H9 (cell line): Measurements from ENCODE around the gene TDRD1. TPM values are rescaled to one million over a fixed set of nuclear protein-coding genes. Genes with fewer than 3 reads are reported as not detected.

Experiments
- DNase-seq: peaks from one replicate; pipeline ENCODE4 v3.0.0-alpha.2; 2017
- H2AFZ ChIP-seq: one replicate; pipeline ENCODE4 v1.6.1; 2013; ENCODE audit warnings: mild to moderate bottlenecking, low read length, control low read depth, moderate library complexity
- H2AK5ac ChIP-seq: 2 replicates; pipeline ENCODE4 v1.6.1; 2013; ENCODE audit warnings: low read length, control low read depth, mixed read lengths; ENCODE audit not compliant: insufficient read length
- H2BK120ac ChIP-seq: one replicate; pipeline ENCODE4 v1.6.1; 2013; ENCODE audit warnings: low read depth, mild to moderate bottlenecking, low read length, control low read depth, inconsistent platforms; ENCODE audit not compliant: poor library complexity, severe bottlenecking
- H2BK12ac ChIP-seq: 2 replicates; pipeline ENCODE4 v1.6.1; 2013; ENCODE audit warnings: low read length, control low read depth, mixed read lengths, low read depth; ENCODE audit not compliant: insufficient read length
- H2BK15ac ChIP-seq: 2 replicates; pipeline ENCODE4 v1.6.1; 2013; ENCODE audit warnings: low read depth, low read length, control low read depth
- H2BK20ac ChIP-seq: one replicate; pipeline ENCODE4 v1.6.1; 2013; ENCODE audit warnings: low read depth, mild to moderate bottlenecking, low read length, control low read depth, inconsistent platforms; ENCODE audit not compliant: poor library complexity, severe bottlenecking
- H2BK5ac ChIP-seq: 2 replicates; pipeline ENCODE4 v1.6.1; 2013; ENCODE audit warnings: low read length, control low read depth, mixed read lengths; ENCODE audit not compliant: insufficient read length
- H3K14ac ChIP-seq: 2 replicates; pipeline ENCODE4 v1.6.1; 2013; ENCODE audit warnings: low read length, control low read depth; ENCODE audit not compliant: insufficient read depth
- H3K18ac ChIP-seq: 2 replicates; pipeline ENCODE4 v1.6.1; 2013; ENCODE audit warnings: low read depth, mild to moderate bottlenecking, mixed read lengths, low read length, control low read depth; ENCODE audit not compliant: insufficient read length
- H3K23ac ChIP-seq: 2 replicates; pipeline ENCODE4 v1.6.1; 2013; ENCODE audit warnings: low read length, control low read depth, mixed read lengths, low read depth; ENCODE audit not compliant: insufficient read length
- H3K23me2 ChIP-seq: 2 replicates; pipeline ENCODE4 v1.6.1; 2013; ENCODE audit warnings: low read depth, mild to moderate bottlenecking, mixed read lengths, low read length, control low read depth; ENCODE audit not compliant: insufficient read length, poor library complexity, severe bottlenecking
- H3K27ac ChIP-seq: 2 replicates; pipeline ENCODE4 v1.5.1; 2013; ENCODE audit warnings: low read length, control low read depth, mixed read lengths, low read depth; ENCODE audit not compliant: insufficient read length
- H3K27me3 ChIP-seq: 2 replicates; pipeline ENCODE4 v1.6.1; 2013; ENCODE audit warnings: low read length, control low read depth, inconsistent platforms; ENCODE audit not compliant: insufficient read depth
- H3K4ac ChIP-seq: 2 replicates; pipeline ENCODE4 v1.6.1; 2013; ENCODE audit warnings: low read depth, mild to moderate bottlenecking, control low read depth, inconsistent platforms, low read length, moderate library complexity
- H3K4me1 ChIP-seq: 2 replicates; pipeline ENCODE4 v1.6.1; 2013; ENCODE audit warnings: low read length, control low read depth, inconsistent platforms; ENCODE audit not compliant: insufficient read depth
- H3K4me2 ChIP-seq: 2 replicates; pipeline ENCODE4 v1.6.1; 2013; ENCODE audit warnings: low read length, control low read depth, mixed read lengths; ENCODE audit not compliant: insufficient read length, insufficient read depth
- H3K56ac ChIP-seq: 2 replicates; pipeline ENCODE4 v1.6.1; 2013; ENCODE audit warnings: low read depth, mild to moderate bottlenecking, mixed read lengths, low read length, control low read depth; ENCODE audit not compliant: insufficient read length
- H3K79me1 ChIP-seq: 2 replicates; pipeline ENCODE4 v1.6.1; 2013; ENCODE audit warnings: low read depth, mild to moderate bottlenecking, moderate library complexity, low read length, control low read depth, inconsistent platforms; ENCODE audit not compliant: insufficient read depth, poor library complexity, severe bottlenecking
- H3K79me2 ChIP-seq: 2 replicates; pipeline ENCODE4 v1.6.1; 2013; ENCODE audit warnings: low read length, control low read depth, inconsistent platforms; ENCODE audit not compliant: insufficient read depth
- H3K9ac ChIP-seq: 2 replicates; pipeline ENCODE4 v1.6.1; 2013; ENCODE audit warnings: low read length, control low read depth, mixed read lengths; ENCODE audit not compliant: insufficient read length; ENCODE audit errors: extremely low read depth
- H3K9me3 ChIP-seq: one replicate; pipeline ENCODE4 v1.6.1; 2013; ENCODE audit warnings: low read depth, low read length, inconsistent platforms; ENCODE audit not compliant: control insufficient read depth
- H3T11ph ChIP-seq: one replicate; pipeline ENCODE4 v1.6.1; 2013; ENCODE audit warnings: mild to moderate bottlenecking, low read length, control low read depth, inconsistent platforms
- H4K20me1 ChIP-seq: one replicate; pipeline ENCODE4 v1.6.1; 2013; ENCODE audit not compliant: control insufficient read depth, insufficient read length, insufficient read depth
- H4K5ac ChIP-seq: 2 replicates; pipeline ENCODE4 v1.6.1; 2013; ENCODE audit warnings: low read depth, mild to moderate bottlenecking, mixed read lengths, low read length, control low read depth; ENCODE audit not compliant: insufficient read length
- H4K8ac ChIP-seq: replicated peaks from 2 replicates; pipeline ENCODE4 v1.6.1; 2013; ENCODE audit warnings: low read length, control low read depth, mixed read lengths, low read depth; ENCODE audit not compliant: insufficient read length
- H4K91ac ChIP-seq: 2 replicates; pipeline ENCODE4 v1.6.1; 2013; ENCODE audit warnings: low read depth, mild to moderate bottlenecking, moderate library complexity, mixed read lengths, low read length, control low read depth; ENCODE audit not compliant: insufficient read length
- H3K27ac Mint-ChIP-seq, 3 experiments: 2 replicates in 2 of 3; 3 replicates in 1 of 3; pipeline ENCODE4 v1.8.0; 2020 to 2021; ENCODE audit warnings: mixed read lengths in 3 of 3, mild to moderate bottlenecking in 1 of 3, moderate library complexity in 1 of 3
- H3K27me3 Mint-ChIP-seq: 2 replicates; pipeline ENCODE4 v1.8.0; 2021; ENCODE audit warnings: low read depth, mild to moderate bottlenecking, moderate library complexity, mixed read lengths
- H3K36me3 Mint-ChIP-seq, 3 experiments: 2 replicates in 2 of 3; 3 replicates in 1 of 3; pipeline ENCODE4 v1.8.0; 2020 to 2021; ENCODE audit warnings: low read depth in 3 of 3, mixed read lengths in 3 of 3; ENCODE audit not compliant: insufficient read depth in 1 of 3
- H3K4me1 Mint-ChIP-seq, 2 experiments: 2 replicates each; pipeline ENCODE4 v1.8.0; 2020; ENCODE audit warnings: mixed read lengths in 2 of 2
- H3K4me3 Mint-ChIP-seq, 2 experiments: 2 replicates in 1 of 2; 3 replicates in 1 of 2; pipeline ENCODE4 v1.8.0; 2020 to 2021; ENCODE audit warnings: mild to moderate bottlenecking in 2 of 2, mixed read lengths in 2 of 2, moderate library complexity in 1 of 2
- H3K9me3 Mint-ChIP-seq, 2 experiments: 2 replicates in 1 of 2; 3 replicates in 1 of 2; pipeline ENCODE4 v1.8.0; 2020; ENCODE audit warnings: mild to moderate bottlenecking in 2 of 2, mixed read lengths in 2 of 2, moderate library complexity in 1 of 2
- CTCF ChIP-seq: fragments of 200-600 bp; sonication (generic); conservative IDR thresholded peaks from 3 replicates; pipeline ENCODE4 v1.8.0; 2021; ENCODE audit warnings: antibody characterized with exemption, mild to moderate bottlenecking
- WGBS: extraction: QIAGEN DNeasy Blood & Tissue Kit; methylation state at CpG from one replicate; pipeline ENCODE4 v1.1.7; 2013; ENCODE audit warnings: missing lambda C conversion rate, low lambda C conversion rate, mixed read lengths; ENCODE audit not compliant: insufficient read length; ENCODE audit errors: extremely low coverage; 5-methylcytosine and 5-hydroxymethylcytosine counted together
- total RNA-seq: library from RNA; stranded (reverse); gene quantifications from 2 replicates; pipeline ENCODE4 v1.2.1, GENCODE V29; 2021

TDRD1 gene
- total RNA-seq, 1 experiment from 2014 or later = 0.15 TPM

DNA sequence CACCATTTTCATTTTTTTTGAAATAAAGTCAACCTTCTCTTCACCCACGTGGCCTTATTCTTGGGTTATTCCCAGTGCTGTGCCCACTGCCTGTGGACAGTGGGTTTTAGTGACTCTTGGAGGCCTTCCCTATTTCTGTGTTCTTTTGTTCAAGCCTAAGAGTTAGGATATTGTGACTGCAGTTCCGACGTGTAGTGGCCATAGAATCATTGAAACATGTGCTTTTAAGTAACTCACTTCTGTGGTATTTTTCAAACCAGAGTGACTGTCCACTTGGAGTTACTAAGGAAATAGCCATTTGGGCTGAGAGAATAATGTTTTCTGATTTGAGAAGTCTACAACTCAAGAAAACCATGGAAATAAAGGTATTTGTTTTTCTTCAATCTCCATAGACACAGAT is 23.7 kb downstream of the TDRD1 start:
- Histone ChIP-seq H2BK20ac (no peak overlapping the region), H2BK15ac (no peak overlapping the region)
- H3K27me3 Mint-ChIP-seq = no peaks in the 10 kb centered on the region

More for the DNA sequence above, 23.7 kb downstream of the TDRD1 start:
- no peak for DNase-seq
- H4K91ac ChIP-seq = no peak overlapping the region
- H3K4ac ChIP-seq = no peak overlapping the region
- H3K27me3 ChIP-seq = no peaks in the 10 kb centered on the region
- no peaks in the 10 kb centered on the region for H3K23me2 ChIP-seq
- no CpG with 5 or more reads among the region's 3 CpGs for WGBS
- H2BK5ac ChIP-seq = no peak overlapping the region
- H3K4me2 ChIP-seq = no peak overlapping the region
- no peak overlapping the region for H3K9ac ChIP-seq
- H2BK12ac ChIP-seq = no peak overlapping the region
- no peak overlapping the region for H3T11ph ChIP-seq
- H3K27ac Mint-ChIP-seq = no peak overlapping the region
- no peaks in the 10 kb centered on the region for H3K9me3 Mint-ChIP-seq
- H2AFZ ChIP-seq = no peak overlapping the region
- H3K9me3 ChIP-seq = no peaks in the 10 kb centered on the region
- no peak overlapping the region for H3K27ac ChIP-seq
- no peak overlapping the region for H3K56ac ChIP-seq
- H3K23ac ChIP-seq = no peak overlapping the region
- H3K36me3 Mint-ChIP-seq = no peaks in the 10 kb centered on the region
- no peaks in the 10 kb centered on the region for H3K79me2 ChIP-seq
- no peaks in the 10 kb centered on the region for H4K20me1 ChIP-seq
- no peaks in the 10 kb centered on the region for H3K4me1 Mint-ChIP-seq
- no peak overlapping the region for H2AK5ac ChIP-seq
- no peak for TF ChIP-seq CTCF
- no peak overlapping the region for H3K18ac ChIP-seq
- no peaks in the 10 kb centered on the region for H3K79me1 ChIP-seq
- H4K5ac ChIP-seq = no peak overlapping the region
- H3K14ac ChIP-seq = no peak overlapping the region
- no peak overlapping the region for H2BK120ac ChIP-seq
- no peak overlapping the region for H3K4me3 Mint-ChIP-seq
- no peaks in the 10 kb centered on the region for H3K4me1 ChIP-seq
- H4K8ac ChIP-seq = no peak overlapping the region
